Activated CD8-positive, alpha-beta memory T cell treated with anti-CD3 and anti-CD28 coated beads, Interleukin-2, amount 50 U/mL, for 1 hour (primary cell): ENCODE measurements around the gene USP25.
"Not testable (repeated sequence)": the region's sequence is repeated elsewhere in the genome, so short reads cannot be mapped to it uniquely, and the experiment has no call there.

Source experiments
- DNase-seq: peaks from one replicate; pipeline ENCODE4 v3.0.0-alpha.2; 2020; ENCODE audit errors: extremely low read depth

The USP25 gene

DNA sequence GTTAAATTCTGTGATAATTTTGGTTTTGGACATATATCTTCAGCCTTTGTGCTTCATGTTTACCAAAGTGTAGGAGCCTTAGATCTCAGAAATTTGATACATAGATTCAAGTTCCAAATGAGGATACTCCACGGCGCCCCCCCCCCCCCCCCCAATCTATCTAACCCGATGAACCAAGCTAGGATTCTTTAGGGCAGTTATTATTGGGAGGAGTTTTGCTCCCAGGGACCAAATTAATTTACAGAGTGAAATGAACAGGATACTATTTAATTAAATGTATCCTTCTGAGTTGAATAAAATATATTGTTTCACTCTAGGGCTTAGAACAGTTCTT, 3.2 kb downstream of the USP25 start:
- DNase-seq = no peak

DNA sequence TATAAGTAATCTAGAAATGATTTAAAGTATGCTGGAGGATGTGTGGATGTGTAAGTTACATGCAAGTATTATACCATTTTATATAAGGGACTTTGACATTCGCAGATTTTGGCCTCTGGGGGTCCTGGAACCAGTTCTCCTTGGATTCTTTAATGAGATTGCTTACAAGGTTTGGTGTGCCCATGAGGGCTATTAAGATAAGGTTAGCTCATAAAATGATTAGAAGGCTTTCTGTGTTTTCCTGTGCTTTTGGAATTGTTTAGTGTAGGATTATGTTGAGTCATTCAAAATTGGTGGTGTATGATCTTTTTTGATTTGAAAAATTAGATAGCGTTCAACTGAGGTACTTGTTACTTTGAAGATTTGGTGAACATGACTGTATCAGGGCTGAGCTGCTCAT, 5.6 kb downstream of the USP25 start:
- no peak for DNase-seq

DNA sequence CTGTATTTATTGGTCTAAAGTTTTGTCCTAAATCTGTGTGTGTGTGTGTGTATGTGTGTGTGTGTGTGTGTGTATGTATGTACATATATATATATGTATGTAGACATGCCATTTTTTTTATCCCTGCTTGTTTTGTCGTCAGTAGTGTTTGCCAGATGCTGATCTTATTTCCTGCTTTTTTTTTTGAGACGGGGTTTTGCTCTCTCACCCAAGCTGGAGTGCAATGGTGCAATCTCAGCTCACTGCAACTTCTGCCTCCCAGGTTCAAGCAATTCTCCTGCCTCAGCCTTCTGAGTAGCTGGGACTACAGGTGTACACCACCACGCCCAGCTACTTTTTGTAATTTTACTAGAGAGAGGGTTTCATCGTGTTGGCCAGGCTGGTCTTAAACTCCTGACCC, 6.1 kb downstream of the USP25 start:
- not testable (repeated sequence) for DNase-seq

- not testable (repeated sequence) for DNase-seq
These were observed 9.0 kb downstream of the USP25 start for GRCh38 chr21:15738779-15739178.

DNA sequence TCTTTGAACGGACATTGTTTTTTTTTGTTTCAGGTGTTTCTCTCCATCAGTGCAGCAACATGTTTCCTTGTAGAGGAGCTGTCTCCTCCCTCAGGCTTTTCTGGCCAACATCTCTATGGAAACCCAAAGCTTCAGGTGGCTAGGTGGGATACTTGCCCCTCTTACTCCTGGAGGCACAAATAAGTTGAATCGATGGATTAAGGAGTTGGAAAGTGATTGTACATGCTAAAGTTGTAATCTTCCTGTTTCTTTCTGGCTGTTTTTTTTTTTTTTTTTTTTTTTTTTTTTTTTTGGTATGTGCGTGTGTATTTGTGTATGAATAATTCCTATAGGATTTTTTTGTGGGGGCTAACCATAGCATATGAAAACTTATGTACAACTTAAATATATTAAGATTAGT, 10.6 kb downstream of the USP25 start:
- DNase-seq = no peak

GRCh38 chr21:15741510-15741909, 11.7 kb downstream of the USP25 start:
- DNase-seq = no peak

GRCh38 chr21:15742052-15742670, 12.4 kb downstream of the USP25 start:
- DNase-seq = no peak

- no peak for DNase-seq
These were observed 12.9 kb downstream of the USP25 start for GRCh38 chr21:15742694-15743093.

GRCh38 chr21:15743593-15743992, 13.8 kb downstream of the USP25 start:
- DNase-seq = no peak

DNA sequence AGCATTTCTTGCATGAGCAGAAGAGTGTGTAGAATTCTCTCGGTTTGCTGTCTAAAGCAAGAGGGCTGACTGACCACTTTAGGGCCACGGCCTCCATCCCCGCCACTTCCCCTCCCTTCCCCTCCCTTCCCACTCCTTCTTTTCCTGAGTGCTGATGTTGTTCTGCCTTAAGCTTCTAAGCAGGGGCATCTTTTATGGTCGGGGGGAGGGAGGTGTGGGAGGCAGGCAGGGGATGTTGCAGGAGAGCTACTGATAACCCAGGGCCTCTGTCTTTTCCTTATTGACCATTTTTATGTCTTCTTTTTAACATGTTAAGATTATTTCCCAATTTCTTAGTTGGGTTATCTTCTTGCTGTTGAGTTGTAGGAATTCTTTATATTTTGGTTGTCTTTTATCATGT, 15.1 kb downstream of the USP25 start:
- no peak for DNase-seq

GRCh38 chr21:15748586-15748985, 18.8 kb downstream of the USP25 start:
- DNase-seq = no peak

- DNase-seq = no peak
These were observed 19.5 kb downstream of the USP25 start for GRCh38 chr21:15749082-15749860.

DNA sequence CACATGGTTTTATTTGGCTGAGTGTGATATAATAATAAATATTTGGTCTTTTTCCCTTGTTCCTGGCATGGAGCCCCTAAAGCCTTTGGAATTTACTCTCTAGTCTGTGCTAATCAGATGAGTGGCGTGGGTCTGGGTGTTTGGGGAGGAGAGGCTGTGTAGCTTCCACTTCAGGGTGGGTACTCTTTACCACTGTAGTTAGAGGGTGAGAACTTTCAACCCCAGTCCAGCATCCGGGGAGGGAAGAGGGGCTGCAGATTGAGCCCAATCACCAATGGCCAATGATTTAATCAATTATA, 20.0 kb downstream of the USP25 start:
- DNase-seq = no peak

GRCh38 chr21:15751037-15751436, 21.3 kb downstream of the USP25 start:
- DNase-seq = no peak

DNA sequence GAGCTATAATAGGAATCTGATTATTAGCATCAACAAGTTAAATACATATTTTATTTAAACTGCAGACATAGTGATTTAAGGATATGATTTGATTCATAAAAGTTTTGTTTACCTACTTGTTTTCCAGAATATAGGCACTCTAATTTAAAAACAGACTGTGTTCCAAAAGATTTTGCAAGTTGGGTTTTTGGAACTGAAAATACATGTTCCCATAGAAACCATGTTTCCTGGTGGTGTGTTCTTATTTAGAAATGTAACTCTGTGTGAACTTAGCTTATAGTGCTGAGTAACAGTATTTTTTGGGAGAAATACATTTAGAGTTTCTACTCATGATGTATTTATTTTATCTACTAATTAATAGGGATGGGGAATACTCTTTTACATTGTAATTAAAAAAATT, 21.8 kb downstream of the USP25 start:
- no peak for DNase-seq

DNA sequence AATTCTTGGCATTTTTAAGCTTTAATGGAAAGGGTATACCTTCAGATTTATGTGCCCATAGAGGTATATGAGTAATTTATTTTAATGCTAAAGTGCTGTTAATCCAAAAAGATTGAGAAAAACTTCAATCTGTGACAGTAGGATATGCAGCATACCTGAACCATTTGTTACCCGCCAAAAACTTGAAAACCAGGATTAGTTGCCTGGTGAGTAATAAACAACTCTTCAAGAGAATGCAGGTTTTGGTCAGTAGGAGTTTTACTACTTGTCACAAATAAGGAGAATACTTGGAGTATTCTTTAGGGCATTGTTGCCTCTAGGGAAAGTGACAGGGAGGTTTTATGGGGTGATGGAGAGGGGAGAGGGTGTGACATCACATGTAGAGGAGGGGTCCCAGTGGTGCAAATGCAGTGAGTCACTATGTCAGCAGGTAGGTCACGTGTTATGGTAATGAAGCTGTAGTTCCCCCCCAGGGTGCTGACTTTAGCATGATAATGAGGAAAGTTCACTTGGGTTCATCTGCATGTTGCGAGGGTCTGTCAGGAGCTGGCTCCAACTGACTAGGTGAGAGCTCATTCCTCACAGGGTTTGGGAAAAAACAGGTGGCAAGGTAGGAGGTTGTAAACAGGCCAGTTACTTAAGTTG, 23.1 kb downstream of the USP25 start:
- DNase-seq = no peak

DNA sequence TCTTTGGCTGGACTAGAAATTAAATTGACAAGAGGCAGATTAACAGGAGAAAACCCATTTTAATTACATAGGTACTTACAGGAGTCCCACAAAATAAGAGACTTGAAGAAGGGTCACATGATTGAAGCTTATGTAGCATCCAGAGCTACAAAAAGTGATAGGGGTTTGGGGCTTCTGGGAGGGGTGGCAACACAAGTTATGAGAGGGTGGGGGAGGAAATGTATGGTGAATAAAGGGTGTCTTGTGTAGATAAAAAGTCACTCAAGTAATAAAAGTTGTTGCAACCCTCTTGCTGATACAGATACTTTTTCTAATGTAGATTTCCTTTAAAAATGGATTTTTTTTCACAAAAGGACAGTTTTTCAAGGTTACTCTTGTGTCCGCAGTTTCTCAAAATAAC, 24.0 kb downstream of the USP25 start:
- DNase-seq = no peak

DNA sequence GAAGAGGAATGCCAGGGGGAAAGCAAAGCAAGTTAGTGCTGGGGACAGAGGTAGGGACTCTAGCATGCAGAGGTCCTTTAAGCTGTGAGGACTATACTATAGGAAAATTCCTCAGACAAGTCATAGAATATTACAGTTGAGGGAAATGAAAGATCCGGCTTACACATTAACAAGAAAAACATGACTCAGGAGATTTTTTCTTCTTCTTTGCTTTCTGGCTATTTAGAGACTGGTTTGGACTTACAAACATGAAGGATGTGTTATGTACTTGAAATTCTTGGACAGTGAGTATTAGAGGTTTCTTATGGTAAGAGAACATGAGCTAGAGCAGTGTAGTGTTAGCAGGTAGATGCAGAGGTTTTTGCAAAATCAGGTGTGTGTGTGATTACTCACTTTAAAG, 24.9 kb downstream of the USP25 start:
- DNase-seq = no peak

DNA sequence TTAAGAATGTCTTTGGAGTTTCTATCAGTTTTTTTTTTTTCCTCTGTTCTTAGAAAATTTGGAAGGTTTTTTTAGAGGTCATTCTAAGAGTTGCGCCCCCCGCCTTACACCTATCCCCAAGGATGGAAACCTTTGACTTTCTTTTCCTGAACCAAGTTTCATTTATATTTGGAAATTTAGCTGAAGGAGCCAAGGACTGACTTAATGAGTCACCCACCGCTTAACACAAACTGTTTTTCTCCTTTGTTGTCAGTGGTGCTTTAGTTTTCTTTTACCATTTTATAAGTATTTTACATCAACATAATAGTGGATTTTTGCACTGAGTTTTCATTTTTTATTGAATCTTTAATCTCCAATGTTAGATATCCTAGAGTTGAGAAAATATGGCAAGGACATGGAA, 25.3 kb downstream of the USP25 start:
- DNase-seq = no peak

DNA sequence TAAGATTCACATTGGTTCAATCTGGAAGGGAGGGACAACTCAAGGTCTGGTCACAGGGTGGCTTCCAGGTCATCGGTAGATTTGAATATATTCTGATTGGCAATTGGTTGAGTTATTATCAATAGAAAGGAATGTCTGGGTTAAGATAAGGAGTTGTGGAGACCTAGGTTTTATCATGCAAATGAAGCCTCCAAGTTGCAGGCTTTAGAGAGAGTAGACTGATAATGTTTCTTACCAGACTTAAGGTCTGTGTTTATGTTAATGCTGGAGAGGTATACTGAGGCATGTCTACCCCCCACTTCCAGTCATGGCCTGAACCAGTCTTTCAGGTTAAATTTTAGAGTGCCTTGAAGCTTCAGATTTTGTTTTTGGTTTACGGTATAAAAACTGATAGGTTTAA, 29.7 kb downstream of the USP25 start:
- DNase-seq = no peak

- DNase-seq = no peak
These were observed 31.8 kb downstream of the USP25 start for GRCh38 chr21:15761507-15762100.

DNA sequence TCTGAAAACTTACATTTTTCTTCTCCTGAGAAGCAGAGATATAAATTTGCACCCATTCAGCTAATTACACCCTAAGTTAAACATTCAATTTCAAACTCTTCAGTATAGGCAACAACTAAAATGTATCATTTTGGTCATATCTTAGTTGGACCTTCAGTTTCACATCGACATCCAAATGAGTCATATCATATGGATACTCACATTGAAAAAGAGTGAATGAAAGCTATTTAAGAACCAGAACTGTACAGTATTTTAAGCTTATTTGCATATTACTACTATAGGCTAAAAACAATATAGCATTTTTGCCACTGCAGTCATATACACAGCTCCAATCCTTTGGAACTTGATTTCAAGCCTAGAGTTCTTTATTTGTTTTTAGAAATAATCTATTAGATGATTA, 33.6 kb downstream of the USP25 start:
- no peak for DNase-seq

DNA sequence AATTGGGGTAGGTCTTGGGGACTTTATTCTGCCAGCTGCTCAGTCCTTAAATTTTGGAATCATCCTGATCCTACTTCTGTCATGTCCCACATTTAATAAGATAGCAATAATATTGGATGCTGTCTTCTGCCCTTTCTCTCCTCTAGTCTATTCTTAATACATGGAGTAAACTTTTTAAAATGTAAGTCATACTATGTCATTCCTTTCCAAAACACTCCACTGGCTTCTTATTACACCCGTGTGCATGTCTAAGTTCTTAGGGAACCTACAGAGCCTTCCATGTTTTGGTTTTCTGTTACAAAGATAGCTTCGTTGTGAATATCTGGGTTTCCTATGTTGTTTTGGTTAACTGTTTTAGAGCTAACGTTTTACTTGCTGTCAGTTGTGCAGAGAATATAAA, 35.1 kb downstream of the USP25 start:
- DNase-seq = no peak
